Measurements from ENCODE around the gene SIGLEC15.
"Not testable (repeated sequence)": the region's sequence is repeated elsewhere in the genome, so short reads cannot be mapped to it uniquely, and the experiment has no call there.

GRCh38 chr18:45848643-45849042 is 23.2 kb downstream of the SIGLEC15 start:
- TF ChIP-seq CTCF (IDR thresholded peaks at IDR 0.05; ENCODE audit: poor library complexity); EZH2phosphoT487 (IDR thresholded peaks at IDR 0.05; ENCODE audit: low read depth, severe bottlenecking, unreplicated experiment); EZH2 (IDR thresholded peaks at IDR 0.05; ENCODE audit: borderline replicate concordance): not testable (repeated sequence)

All from hepatocyte (in vitro differentiated cells).